ENCODE results near the gene PPARGC1A.

DNA sequence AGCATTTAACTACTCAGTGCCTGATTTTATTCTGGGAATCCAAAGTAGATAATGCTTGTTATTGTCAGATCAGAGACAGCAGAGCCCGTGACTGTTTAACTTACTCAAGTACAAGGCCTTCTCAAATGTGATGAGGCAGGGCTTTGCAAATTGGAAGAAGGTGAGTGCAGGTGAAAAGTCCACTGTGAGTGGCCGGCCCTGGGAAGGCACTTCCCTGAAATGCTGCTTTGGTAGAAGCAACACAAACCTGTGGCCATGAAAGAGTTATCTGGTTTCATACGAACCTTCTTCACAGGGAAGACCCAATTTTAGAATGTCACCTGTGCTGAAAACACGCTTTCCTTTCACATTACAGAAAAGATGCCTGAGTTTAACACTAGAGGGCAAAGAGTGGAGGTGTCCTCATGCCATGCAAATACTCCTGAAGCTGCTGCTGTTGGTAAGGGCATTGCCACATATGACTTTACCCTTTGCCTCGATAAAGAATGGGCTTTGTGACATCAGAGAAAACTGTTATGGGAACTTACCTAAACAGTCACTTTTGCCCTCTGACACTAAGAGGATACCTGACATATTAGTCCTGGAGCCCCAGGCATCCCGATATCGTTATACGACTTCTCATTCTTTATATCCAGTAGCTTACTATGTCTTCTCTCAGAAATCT lies 8.0 kb downstream of the PPARGC1A start:
- TF ChIP-seq, protein P1, sequence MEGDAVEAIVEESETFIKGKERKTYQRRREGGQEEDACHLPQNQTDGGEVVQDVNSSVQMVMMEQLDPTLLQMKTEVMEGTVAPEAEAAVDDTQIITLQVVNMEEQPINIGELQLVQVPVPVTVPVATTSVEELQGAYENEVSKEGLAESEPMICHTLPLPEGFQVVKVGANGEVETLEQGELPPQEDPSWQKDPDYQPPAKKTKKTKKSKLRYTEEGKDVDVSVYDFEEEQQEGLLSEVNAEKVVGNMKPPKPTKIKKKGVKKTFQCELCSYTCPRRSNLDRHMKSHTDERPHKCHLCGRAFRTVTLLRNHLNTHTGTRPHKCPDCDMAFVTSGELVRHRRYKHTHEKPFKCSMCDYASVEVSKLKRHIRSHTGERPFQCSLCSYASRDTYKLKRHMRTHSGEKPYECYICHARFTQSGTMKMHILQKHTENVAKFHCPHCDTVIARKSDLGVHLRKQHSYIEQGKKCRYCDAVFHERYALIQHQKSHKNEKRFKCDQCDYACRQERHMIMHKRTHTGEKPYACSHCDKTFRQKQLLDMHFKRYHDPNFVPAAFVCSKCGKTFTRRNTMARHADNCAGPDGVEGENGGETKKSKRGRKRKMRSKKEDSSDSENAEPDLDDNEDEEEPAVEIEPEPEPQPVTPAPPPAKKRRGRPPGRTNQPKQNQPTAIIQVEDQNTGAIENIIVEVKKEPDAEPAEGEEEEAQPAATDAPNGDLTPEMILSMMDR (IDR thresholded peaks at IDR 0.05), result no peak
- no peak for TF ChIP-seq POLR2A (IDR thresholded peaks at IDR 0.05)
- TF ChIP-seq POLR2AphosphoS5 (IDR thresholded peaks at IDR 0.05), result no peak
